GM18498 (cell line): Measurements from ENCODE around the gene INSL3.
"Not testable (repeated sequence)": the region's sequence is repeated elsewhere in the genome, so short reads cannot be mapped to it uniquely, and the experiment has no call there.

ENCODE experiments used
- ATAC-seq: cut with Tn5 transposase; IDR thresholded peaks from one replicate; pipeline ENCODE4 v1.9.1; 2021; ENCODE audit warnings: mild to moderate bottlenecking, moderate library complexity; ENCODE audit not compliant: unreplicated experiment

Gene INSL3

GRCh38 chr19:17826508-17827056 lies 5.3 kb upstream of the INSL3 start:
- ATAC-seq = no peak

- ATAC-seq = no peak
Measured at GRCh38 chr19:17824339-17824738, 3.0 kb upstream of the INSL3 start.

DNA sequence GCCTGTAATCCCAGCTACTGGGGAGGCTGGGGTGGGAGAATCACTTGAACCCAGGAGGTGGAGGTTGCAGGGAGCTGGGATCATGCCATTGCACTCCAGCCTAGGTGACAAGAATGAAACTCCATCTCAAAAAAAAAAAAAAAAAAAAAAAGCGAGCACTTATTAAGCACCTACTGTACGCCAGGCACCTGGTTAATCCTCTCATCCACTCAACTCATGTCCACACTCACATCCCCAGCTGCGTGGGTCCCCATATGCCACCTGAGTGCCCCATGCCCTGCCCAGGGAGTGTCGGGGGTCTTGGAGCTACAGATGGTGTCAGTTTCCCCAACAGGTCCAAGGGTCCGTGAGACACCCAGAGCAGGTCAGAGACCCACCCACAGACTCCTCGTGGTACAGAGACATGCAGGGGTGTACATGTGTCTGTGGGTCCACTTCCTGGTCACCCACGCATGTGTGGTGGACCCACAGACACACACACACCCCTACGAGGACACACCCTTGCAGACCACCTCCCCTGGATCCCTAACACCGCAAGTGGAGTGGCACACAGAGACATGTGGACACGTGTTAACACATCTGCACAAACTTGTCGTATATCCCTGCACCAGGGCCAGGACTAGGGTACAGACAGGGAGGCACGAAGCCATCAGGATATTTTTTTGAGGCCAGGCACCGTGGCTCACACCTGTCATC lies 3.5 kb downstream of the INSL3 start:
- no peak for ATAC-seq

DNA sequence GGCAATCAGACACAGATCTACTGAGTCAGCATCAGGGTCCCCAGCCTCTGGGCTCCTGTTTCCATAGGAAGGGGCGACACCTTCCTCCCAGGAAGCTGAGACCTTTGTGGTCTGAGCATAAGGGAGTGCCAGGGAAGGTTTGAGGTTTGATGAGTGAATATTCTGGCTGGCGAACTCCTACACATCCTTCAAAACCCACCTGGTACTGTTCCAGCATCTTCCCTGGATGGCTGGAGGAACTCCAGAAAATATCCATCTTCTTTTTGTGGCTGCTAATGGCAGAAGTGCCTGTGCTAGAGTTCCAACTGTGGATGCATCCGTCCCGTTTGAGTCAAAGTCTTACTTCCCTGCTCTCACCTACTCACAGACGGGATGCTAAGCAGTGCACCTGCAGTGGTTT lies 9.2 kb downstream of the INSL3 start:
- ATAC-seq = no peak

- no peak for ATAC-seq
Measured at GRCh38 chr19:17811681-17812080, 9.6 kb downstream of the INSL3 start.

DNA sequence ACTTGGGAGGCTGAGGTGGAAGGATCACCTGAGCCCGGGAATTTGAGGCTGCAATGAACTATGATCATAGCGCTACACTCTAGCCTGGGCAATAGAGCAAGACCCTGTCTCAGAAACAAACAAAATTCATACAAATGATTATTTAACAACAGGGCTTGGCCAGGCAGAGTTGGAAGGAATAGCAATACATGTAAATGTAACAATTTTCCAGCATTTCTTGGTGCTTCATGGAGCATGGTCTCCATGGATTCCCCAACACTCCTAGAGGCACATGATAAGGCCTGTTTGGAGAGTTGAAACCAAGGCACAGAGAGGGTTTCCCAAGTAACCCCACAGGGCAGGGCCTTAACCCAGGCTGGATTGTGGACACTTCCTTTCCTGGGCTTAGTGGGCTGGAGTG lies 10.2 kb downstream of the INSL3 start:
- no peak for ATAC-seq

- ATAC-seq = no peak
Measured at GRCh38 chr19:17807731-17808316, 13.5 kb downstream of the INSL3 start.

DNA sequence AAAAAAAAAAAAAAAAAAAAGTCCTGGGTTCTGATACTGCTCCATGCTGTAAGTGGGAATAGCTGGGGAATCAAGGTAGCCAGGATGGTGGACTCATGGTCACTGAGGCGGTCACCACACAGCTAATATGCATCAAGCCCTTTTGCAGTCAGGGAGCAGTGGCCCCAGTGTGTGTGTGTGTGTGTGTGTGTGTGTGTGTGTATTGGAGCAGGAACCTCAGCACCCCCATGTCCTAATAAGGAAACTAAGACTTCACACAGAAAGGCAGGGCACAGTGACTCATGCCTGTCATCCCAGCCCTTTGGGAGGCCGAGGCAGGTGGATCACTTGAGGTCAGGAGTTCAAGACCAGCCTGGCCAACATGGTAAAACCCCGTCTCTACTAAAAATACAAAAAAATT lies 14.4 kb downstream of the INSL3 start:
- ATAC-seq = no peak

DNA sequence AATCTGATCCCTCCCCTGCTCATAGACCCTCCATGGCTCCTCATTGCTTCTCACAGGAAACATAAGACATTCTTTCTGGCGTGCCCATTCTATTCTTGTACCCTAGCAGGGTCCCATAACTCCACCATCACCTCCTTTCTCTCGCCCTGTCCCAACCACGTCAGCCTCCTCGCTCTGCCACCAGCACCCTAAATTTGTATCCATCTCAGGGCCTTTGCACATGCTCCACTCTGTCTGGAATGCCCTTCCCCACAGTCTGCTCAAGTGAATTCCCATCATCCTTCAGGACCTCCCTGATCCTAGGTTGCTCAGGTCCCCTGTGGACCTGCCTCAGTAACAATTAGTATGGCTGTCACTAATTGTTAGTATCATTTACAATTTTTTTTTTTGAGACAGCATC lies 15.9 kb downstream of the INSL3 start:
- no peak for ATAC-seq

DNA sequence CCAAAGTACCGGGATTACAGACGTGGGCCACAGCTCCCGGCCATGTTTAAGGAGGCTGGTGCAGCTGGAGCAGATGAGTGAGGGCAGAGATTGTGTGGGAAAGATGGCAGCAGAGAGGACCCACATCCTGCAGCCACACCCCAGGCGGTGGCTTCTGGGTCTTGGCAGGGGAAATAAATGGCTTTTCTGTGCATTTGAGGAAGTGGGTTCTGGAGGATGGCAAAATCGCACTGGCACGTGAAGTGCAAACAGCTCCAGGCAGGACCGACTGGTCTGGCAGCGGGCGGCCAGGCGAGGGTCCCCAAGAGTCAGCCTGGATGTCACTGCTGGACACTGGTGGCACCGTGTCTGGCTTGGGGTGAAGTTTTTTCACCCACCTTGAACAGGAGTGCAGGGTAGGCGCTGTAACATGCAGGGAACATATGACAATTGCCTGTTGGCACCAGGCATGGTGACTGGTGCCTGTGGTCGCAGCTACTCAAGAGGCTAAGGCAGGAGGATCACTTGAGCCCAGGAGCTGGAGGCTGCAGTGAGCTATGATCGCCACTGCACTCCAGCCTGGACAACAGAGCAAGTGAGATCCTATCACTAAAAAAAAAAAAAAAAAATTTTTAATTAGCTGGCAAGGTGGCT lies 17.9 kb downstream of the INSL3 start:
- ATAC-seq = no peak

DNA sequence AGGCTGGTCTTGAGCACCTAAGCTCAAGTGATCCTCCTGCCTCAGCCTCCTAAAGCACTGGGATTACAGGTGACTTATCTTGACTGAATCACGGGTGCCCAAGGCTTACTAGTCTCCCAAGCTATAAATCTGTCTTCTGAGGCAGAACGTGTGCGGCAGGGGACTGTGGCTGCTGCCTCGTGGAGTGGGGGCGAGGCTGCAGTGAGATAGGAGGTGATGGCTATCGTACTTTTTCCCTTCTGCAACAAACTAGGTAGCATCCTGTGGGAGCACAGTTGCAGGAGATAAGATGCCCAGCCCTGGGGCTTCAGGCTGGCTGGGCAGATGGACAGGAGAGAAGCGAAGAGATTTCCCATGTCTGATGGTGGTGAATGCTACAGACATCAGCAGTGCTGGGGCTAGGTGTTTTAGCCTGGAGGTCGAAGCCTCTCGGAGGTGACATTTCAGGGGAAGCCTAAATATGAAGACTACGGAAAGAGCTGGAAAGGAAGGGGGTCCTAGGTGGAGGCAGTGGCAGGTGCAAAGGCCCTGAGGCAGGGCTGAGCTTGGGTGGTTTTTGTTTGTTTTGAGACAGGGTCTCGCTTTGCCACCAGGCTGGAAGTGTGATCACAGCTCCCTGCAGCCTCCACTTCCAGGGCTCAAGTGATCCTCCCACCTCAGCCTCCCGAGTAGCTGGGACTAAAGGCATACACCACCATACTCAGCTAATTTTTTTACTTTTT lies 19.0 kb downstream of the INSL3 start:
- no peak for ATAC-seq

GRCh38 chr19:17798599-17798998 lies 22.7 kb downstream of the INSL3 start:
- ATAC-seq = not testable (repeated sequence)

- no peak for ATAC-seq
Measured at GRCh38 chr19:17797424-17798201, 23.7 kb downstream of the INSL3 start.

DNA sequence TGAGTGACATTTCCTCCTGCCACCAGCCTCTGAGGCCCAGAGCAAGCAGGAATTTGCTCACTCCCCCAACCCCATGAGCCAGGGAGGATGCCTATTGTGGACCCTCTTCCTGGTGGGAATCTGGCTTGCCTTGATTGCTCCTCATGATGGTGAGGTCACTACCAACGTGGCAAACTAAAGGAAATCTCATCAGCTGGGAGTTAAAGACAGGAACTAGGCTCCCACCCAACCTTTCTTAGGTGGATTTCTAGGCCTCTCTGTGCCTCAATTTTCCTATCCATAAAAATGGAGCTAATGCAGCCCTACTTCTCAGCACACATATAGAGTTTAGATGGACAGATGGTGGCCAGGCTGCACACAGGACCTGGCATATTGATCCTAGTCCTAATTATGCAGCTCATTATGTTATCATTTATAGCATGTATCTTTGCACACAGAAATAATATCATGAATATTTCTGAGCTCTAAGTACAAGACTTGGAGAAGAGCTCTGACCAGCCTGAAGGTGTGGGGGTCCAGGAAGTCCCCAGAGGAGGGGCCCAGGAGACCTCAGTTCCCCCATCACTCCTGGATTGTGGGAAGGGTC lies 24.4 kb downstream of the INSL3 start:
- no peak for ATAC-seq

GRCh38 chr19:17796013-17796837 lies 25.1 kb downstream of the INSL3 start:
- ATAC-seq = no peak

DNA sequence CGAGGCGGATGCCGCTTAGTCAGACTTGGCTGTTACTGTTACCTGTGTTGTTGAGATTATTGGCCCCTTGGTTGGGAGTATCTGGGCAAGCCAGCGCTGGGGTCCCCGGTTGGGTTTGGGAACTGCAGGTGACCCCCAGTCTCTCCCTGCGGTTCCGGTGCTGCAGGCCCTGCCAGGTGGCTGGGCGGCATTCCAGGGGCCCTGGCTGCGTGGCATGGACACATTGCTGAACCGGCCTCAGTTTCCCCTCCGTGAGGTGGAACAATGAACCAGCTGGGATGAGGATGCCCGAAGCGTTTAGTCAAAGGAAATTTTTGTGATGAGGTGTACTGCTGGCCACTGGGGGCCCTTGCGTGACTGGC lies 25.8 kb downstream of the INSL3 start:
- no peak for ATAC-seq

DNA sequence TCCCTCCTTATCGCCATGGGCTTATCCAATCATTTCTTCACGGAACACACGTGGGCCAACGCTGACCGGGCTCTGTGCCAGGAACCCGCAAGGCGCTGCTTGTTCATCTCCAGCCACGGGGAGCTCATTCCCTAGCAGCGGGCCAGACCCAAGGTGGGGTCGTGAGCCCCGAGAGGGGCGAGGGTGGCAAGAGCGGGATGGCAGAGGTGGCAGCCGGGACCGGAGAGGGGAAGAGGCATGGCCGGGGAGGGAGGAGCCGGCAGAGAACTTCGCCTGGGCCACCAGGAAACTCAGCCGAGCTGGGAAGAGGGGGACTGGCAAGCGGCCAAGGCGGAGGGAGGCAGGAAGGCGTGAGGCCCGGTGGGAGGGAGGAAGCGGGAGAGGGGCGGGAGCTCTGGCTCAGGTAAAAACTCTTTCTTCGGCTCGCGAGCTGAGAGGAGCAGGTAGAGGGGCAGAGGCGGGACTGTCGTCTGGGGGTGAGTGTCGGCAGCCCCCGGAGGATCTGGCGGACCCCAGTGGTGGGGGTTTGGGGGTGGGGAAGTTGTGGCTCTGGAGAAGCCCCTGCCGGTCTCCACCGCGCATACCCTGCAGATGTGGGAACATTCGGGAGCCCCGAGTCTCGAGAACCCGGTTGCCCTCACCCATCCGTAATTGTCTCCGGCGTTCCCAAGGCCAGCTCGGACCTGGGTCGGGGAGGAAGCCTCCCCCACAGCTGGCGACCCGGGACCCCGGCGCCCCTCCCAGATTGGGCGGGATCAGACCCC lies 26.4 kb downstream of the INSL3 start, which contains the start of gene B3GNT3:
Gene B3GNT3 (plus strand): TSS at position 408 of the 764 bp plus-strand sequence. CDS start 12,670 bp downstream, outside the sequence.
- no peak for ATAC-seq

GRCh38 chr19:17794412-17794730 lies 26.9 kb downstream of the INSL3 start:
- ATAC-seq = no peak
